ENCODE data around the gene PCDH9.

DNA sequence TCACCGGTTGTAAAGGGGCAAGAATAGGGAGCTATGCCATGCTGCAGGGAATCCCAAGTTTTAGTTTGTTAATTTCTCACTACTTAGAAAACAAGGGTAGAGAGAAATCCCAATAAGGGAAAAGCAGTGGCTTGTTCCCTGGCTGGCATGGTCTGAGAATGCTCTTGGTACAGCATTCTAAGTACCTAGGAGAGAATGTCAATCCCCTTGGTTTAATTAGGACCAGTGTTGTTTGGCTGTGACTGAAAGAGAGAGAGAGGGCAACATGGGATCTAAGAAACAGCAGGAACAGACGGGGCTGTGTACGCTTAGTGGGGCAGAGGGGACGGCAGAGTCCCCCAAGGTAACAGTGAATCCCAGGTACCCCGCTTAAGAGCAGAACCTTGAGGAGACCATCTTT lies 228.8 kb downstream of the PCDH9 start:
- TF ChIP-seq, protein P1, sequence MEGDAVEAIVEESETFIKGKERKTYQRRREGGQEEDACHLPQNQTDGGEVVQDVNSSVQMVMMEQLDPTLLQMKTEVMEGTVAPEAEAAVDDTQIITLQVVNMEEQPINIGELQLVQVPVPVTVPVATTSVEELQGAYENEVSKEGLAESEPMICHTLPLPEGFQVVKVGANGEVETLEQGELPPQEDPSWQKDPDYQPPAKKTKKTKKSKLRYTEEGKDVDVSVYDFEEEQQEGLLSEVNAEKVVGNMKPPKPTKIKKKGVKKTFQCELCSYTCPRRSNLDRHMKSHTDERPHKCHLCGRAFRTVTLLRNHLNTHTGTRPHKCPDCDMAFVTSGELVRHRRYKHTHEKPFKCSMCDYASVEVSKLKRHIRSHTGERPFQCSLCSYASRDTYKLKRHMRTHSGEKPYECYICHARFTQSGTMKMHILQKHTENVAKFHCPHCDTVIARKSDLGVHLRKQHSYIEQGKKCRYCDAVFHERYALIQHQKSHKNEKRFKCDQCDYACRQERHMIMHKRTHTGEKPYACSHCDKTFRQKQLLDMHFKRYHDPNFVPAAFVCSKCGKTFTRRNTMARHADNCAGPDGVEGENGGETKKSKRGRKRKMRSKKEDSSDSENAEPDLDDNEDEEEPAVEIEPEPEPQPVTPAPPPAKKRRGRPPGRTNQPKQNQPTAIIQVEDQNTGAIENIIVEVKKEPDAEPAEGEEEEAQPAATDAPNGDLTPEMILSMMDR (IDR thresholded peaks at IDR 0.05), result no peak
- TF ChIP-seq POLR2AphosphoS5 (IDR thresholded peaks at IDR 0.05; ENCODE audit: insufficient read depth in 1 of 2, low read depth in 1 of 2) (no peak), POLR2A (IDR thresholded peaks at IDR 0.05) (no peak)
